ENCODE data around the gene STMN3.
A peak's percentile ranks its signal among the peaks of the same experiment; 100 is the strongest.
"Not testable (repeated sequence)": the region's sequence is repeated elsewhere in the genome, so short reads cannot be mapped to it uniquely, and the experiment has no call there.

The STMN3 gene

DNA sequence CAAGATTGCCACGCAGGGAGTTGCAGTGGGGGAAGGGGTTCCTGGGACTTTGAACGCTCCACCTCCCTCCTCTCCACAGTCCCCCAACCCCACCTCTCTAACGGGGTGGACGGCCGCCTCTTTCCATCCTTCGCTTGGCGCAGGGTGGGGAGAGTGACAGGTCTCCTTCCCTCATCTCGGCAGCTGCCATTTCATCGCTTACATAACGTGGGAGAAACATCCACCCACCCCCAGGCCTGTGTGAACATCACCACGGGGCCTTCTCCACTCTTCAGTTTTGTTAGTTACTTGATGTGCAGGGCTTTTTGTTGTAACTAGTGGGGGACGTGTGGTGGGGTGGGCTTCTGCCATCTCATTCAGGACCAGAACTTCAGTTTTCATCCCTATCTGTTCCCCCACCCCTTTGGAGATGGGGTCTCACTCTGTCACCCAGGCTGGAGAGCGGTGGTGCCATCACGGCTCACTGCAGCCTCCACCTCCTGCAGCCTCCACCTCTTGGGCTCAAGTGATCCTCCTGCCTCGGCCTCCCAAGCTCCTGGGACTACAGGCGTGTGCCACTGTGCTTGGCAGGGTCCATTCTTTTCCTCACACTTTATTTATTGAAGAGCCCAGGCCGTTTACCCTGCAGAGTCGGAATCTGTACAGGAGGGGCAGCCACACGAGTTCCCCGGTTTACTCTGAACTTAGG lies 22.6 kb upstream of the STMN3 start:
- DNase-seq, result no peak

DNA sequence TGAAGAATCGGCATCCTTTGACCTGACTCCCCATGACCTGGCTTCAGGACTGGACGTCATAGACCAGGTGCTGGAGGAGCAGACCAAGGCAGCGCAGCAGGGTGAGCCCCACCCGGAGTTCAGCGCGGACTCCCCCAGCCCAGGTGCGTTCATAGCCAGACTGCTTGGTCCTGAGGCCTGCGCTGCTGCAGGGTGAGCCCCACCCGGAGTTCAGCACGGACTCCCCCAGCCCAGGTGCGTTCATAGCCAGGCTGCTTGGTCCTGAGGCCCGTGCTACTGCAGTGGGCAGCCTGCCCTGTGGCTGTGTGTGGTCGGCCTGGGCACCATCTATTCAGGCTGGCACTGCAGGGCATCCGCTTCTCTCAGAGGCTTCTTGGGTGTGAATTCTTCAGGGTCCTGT lies 20.7 kb upstream of the STMN3 start:
- DNase-seq, result no peak

DNA sequence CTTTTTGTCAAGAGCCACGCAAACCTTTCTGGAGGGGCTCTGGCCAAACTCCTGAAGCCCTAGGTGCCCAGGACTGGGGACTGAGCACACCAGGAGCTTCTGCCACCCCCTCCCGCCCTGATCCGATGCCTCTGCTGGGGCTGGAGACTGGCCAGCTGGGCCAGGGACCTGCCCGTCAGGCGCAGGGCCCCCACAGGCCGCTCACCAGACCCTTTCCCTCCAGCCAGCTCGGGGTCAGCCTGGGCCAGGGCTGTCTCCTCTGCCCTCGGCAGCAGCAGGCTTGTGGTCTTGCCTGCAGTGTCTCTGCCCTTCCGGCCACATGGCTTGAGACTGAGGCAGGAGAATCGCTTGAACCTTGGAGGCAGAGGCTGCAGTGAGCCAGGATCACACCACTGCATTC lies 19.4 kb upstream of the STMN3 start:
- DNase-seq, result no peak

DNA sequence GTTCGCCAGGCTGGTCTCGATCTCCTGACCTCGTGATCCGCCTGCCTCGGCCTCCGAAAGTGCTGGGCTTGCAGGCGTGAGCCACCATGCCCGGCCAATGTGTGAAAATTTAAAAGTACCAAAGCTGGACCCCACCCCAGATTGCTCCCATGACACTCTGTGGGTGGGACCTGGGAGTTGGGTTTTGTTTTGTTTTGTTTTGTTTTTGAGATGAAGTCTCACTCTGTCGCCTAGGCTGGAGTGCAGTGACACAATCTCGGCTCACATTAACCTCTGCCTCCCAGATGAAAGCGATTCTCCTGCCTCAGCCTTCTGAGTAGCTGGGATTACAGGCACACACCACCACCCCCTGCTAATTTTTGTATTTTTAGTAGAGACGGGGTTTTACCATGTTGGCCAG lies 18.5 kb upstream of the STMN3 start:
- DNase-seq, result not testable (repeated sequence)

DNA sequence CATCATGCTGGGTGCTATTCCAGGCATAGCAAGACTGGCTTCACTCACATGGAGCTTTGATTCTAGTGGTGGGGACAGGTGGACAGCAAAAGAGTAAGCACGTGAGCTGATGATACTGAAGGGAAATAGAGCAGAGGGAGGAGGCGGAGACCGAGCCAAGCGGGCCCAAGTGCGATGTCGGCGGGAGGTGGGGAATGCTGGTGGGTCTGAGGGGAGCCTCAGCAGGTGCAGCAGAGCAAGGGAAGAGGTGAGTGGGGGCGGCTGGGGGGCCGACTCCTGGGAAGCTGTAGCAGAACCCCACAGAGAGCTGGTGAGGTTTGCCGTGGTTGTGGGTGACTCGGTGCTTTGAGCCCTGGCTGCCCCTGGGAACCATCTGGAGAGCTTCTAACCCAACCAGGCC lies 15.1 kb upstream of the STMN3 start:
- no peak for DNase-seq

DNA sequence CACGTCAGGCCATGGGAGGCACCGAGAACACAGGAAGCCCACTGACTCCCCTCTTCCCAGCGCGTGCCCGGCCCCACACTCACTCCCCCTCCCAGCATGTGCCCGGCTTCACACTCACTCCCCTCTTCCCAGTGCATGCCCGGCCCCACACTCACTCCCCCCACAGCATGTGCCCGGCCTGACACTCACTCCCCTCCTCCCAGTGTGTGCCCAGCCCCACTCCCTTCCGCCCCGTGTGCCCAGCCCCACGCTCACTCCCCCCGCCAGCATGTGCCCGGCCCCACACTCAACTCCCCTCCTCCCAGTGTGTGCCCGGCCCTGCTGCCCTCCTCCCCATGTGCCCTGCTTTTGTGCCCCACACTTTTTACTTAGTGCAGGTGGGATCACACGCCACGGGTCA lies 14.6 kb upstream of the STMN3 start:
- no peak for DNase-seq

DNA sequence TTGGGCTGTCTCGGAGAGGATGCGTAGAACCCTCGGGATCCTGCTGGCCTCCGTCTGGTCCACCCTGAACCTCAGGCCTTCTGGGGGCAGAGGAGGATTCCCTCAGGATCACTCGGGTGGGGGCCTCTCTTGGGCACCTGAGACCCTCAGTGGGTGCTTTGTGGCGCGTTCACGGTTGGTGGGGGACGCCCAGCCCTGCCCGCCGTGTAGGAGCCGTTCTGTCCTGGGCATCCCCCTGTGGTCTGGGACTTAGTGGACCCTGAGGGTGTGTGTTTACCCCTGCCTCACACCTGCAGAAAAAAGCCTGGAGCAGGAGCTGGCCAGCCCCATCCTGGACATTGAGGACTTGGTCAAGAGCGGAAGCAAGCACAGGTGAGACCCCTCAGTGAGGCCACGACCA lies 12.5 kb upstream of the STMN3 start:
- DNase-seq, result no peak

DNA sequence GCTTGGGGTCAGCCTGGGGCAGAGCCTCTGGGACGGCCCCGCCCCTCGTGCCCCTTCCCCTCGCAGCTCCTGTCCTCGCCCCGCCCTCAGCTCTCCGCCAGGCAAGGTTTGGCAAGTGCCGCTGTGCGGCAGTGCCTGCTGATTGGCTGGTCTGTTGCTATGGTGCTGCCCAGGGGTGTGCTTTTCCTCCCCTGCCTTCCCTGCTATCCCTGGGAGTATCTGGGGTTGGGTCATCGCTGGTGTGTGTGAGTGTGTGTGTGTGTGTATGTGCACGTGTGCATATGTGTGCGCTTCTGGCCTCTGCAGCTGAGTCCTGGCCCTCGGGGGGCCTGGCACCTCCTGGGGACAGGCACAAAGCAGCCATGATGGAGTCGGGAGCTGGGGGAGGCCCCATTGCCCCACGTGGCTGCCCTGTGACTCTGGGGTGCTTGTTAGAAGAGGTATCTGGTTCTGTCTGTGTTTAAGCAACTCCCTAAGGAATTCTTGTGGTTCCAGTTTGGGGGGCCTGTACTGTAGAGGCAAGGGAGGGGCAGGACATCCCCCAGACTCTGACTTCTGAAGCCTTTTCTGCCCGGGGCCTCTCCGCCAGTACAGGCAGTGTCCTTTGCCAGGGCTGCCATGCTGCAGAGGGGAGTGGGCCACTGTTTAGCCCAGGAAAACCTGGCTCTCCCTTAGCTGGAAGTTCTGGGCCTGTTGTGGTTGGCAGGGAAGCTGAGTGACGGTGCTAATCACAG lies 11.8 kb upstream of the STMN3 start:
- no peak for DNase-seq

DNA sequence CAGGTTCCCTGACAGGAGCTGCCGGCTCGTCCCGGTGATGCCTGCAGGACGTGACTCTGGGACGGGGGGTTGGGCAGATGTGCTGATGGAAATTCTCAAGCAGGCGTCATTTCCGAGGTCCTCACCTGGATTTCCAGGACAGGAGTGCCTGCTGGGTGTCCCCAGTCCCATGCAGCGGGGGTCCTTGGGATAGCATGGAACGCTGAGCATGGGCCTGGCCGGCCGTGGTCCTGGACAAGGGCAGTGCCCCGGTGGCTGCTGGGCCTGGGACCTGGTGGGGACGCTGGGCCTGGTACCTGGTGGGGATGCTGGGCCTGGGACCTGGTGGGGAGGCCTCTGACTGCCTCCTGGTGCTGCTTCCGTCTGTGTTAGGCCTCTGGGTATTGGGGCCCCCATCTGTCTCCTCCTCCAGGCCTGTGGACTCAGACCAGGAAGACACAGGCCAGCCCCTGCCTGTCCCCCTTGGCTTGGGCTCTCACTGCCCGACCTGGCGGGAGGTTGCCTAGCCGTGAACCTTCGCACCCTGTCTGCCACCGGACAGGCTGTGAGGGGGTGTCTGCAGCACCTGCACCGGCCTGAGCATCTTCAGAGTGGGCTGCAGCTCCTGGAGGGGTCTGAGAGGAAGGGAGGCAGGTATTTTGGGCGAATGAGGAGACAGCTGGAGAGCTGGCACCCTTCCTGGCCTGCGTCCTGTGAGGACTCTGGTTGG lies 11.1 kb upstream of the STMN3 start:
- DNase-seq, result no peak

DNA sequence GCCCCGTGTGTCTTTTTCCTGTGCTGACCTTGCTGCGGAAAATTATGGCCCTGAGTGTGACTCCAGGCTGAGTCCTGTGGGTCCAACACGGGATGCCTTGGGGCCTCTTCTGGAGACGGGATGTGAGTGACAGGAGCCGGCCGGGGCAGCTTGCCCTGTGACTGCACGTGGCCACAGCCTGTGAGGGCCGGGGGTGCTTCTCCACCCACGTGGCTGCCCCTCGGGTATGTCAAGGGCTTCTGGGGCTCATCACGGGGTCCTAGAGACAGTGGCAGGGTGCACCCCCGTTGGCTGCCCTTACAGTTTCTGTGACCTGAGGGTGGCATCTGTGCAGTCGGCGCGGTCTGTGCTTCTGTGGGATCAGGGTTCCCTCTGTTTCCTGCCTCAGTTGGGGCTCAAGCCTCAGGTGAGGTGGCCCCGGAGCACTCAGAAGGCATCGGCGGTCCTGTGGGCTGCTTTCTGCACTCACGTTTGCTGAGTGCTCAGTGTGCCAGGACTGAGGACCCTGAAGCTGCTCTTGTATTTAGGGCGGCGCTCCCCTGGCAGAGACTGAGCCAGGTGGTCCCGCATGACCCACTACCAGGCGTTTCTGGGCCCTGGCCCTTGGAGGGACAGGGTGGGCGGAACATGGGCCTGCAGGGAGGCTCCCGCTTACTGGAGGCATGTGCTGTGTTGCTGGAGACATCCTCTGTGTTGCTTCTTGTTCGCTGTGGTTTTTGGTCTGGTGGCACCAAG lies 10.3 kb upstream of the STMN3 start:
- no peak for DNase-seq

DNA sequence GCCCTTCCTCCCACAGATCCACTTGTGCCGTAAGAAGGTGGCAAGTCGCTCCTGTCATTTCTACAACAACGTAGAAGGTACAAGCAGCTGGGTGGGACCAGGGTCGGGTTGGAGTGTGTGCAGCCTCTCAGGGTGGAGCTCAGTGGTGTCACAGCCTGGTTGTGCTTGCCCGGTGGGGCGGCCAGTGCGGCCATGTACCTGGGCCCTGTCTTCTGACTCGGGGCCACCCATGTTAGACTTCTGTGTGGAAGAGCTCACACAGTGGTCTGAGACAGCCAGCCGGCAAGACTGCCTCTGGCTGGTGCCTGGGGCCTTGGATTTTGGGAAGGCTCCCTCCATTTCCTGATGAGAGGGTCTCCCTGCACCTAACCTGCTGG lies 9.6 kb upstream of the STMN3 start:
- DNase-seq, result no peak

DNA sequence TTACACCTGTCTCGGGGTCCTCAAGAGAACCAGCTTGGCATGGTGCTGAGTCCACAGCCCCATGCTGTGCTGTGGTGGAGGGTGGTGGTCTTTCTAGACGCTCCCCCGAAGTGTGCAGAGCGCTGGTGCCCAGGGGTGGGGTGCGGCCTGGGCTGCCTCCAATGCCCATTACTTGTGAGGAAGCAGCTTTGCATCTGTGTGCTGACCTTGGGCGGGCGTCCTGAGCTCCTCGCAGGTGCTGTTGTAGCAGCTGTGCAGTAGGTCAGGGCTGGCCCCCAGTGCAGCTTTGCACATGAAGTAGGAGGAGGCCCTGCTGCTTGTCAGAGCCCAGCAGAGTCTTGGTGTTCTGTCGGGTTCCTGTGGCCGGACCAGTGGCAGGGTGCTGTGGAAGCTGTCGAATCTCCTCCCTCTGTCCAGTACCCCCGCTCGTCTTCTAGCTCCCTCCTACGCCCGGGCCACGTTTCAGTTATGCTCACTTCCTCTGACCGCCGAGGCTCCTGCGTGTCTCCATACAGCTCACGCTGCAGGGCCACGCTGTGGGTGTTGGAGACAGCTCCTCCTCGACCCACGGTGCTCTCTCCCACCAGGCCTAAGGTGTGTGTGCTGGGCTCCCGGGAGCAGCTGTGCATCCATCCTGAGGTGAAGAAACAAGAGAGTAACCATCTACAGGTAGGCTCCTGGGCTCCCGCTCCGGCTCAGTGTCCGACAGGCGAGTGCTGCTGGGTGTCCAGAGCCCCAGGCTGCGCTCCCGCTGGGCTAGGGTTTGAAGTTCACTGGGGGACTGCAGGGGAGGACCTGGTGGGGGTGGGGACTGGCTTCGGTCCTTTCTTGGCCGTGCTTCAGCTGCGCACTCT lies 9.0 kb upstream of the STMN3 start:
- DNase-seq, result no peak

DNA sequence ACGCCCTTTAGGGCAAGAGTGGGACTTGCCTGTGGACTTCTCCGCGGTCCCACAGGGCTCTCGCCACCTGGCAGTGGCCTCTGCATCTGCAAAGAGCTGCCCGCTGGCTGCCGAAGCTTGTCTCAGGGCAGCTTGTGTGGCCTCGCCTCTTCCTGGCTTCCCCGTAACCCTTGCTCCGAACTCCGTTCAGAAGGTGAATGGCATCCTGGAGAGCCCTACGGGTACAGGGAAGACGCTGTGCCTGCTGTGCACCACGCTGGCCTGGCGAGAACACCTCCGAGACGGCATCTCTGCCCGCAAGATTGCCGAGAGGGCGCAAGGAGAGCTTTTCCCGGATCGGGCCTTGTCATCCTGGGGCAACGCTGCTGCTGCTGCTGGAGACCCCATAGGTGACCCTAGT lies 7.9 kb upstream of the STMN3 start:
- no peak for DNase-seq

DNA sequence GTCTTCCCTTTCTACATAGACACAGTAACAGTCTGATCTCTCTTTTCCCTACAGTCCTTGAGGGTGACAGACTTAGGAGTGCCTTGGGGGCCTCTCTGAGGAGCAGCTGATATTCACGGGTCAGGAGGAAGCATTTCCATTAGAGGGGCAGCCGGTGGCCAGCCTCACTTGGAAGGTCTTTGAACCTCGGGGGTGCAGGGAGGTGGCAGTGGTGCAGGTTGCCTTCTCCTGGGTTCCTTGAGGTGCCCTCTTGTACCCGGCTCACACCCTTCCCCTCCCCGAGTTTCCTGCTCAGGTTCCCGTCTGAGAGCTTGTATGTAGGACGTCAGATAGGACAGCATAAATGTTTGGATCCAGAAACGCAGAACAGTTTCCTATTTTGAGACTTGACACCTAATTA lies 7.4 kb upstream of the STMN3 start:
- no peak for DNase-seq

DNA sequence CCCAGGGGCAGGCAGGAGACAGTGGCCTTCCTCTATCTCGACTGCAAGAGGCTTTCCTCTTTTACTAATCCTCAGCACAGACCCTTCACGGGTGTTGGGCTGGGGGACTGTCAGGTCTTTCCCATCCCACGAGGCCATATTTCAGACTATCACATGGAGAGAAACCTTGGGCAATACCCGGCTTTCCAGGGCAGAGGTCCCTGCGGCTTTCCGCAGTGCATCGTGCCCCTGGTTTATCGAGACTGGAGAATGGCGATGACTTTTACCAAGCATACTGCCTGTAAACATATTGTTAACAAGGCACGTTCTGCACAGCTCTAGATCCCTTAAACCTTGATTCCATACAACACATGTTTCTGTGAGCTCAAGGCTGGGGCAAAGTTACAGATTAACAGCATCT lies 7.0 kb upstream of the STMN3 start:
- DNase-seq, result not testable (repeated sequence)

DNA sequence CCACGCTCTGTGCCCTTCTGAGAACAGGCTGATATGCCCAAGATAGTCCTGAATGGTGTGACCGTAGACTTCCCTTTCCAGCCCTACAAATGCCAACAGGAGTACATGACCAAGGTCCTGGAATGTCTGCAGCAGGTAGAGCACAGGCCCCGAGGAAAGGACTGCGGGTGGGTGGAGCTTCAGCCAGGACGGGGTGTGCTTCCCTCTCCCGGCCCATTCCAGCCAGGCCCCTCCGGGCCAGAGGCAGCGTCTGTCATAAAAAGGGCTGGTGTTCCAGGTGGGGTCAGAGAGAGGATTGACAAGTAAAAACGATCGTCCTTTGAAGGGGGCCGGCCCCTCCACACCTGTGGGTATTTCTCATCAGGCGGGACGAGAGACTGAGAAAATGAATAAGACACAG lies 6.1 kb upstream of the STMN3 start:
- DNase-seq, result no peak

DNA sequence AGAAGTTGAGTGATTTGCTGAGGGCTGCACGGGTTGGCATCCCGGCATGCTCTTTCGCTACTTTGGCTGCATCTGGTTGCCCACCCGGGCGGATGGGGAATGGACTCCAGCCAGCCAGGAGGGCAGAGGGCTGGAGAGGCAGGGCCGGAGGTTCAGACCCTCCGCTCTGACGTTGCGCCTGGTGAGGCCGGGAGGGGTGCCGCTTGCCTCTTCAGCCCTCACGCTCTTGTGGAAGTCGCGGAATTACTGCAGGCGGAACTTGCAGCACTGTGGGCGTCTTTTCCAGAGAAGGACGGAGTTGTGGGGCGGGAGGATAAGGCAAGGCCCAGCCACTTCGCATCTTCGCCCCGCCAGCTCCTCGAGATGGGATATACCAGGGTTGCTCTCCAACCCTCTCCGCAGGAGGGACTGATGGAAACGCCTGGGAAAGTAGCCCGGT lies 5.5 kb upstream of the STMN3 start:
- DNase-seq, result no peak

DNA sequence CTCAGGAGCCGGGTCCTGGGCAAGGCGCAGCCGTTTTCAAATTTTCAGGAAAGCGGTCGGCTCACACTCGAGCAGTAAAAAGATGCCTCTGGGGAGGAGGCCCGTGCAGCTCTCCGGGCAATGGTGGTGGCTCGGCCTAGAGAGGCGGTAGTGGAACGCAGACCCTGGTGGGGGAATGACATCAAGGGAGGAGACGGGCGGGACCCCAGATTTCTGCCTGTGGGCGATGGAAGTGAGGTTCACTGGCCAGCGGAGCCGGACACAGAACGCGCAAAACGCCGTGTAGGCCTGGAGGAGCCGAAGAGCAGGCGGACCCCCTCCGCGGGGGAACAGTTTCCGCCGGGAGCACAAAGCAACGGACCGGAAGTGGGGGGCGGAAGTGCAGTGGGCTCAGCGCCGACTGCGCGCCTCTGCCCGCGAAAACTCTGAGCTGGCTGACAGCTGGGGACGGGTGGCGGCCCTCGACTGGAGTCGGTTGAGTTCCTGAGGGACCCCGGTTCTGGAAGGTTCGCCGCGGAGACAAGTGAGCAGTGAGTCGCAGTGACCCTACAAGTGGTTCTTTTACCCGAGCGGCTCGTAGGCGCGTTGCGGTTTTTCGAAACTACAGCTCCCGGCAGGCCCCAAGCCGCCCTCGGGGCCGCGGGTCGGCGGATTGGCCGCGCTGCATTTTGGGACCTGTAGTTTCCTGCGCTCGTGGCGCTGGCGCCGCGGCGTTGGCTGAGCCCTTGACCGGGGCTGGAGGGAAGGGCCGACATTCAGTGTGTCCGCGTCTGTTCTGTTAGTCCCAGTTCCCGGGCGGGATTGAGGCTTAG lies 4.9 kb upstream of the STMN3 start, which contains the start of gene RTEL1:
Gene RTEL1, plus strand, starts transcription at position 376 of the 812 bp plus-strand sequence. CDS start 1,091 bp downstream, outside the sequence.
- peak; percentile 80 for DNase-seq

DNA sequence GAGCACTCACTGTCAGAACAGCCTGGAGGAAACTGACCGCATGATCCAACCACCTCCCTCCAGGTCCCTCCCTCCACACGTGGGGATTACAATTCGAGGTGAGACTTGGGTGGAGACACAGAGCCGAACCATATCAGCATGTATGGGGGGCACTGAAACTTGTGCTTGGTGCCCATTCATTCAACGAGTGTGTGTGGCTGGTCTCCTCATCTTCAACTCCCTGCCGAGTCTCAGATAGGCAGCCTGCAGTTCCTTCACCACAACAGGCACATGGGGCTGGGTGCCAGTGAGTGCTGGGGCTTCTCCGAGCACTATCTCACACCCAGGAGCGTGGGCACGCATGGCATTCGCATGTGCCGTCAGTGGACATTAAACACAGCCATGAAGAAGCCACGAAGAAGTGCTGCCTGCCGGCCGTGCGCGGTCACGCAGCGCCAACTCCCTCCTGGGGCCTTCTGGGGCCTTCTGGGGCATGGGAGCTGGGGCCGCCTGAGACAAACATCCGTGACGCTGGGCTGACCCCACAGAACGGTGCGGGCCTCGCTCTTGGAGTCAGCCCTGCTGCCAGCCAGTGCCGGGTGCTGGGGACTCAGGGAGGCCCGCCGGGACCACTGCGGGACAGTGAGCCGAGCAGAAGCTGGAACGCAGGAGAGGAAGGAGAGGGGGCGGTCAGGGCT lies 4.2 kb upstream of the STMN3 start:
- DNase-seq, result no peak

DNA sequence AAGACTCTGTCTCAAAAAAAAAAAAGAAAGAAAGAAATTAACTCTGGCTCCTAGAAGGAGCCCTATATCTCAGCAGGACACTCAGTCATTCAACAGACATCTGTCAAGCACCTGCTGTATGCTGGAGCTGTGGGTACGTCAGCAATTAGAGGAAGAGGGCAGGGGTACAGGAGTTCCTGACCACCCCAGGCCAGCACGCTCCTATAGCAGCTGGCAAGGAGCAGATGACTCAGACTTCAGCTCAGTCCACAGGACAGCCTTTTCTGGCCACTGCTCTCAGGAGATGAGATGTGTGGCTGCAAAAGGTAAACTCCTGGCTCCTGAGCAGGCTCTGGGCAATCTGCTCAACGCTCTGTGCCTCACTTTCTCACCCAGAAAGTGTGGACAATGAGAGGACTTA lies 3.2 kb upstream of the STMN3 start:
- DNase-seq, result no peak

DNA sequence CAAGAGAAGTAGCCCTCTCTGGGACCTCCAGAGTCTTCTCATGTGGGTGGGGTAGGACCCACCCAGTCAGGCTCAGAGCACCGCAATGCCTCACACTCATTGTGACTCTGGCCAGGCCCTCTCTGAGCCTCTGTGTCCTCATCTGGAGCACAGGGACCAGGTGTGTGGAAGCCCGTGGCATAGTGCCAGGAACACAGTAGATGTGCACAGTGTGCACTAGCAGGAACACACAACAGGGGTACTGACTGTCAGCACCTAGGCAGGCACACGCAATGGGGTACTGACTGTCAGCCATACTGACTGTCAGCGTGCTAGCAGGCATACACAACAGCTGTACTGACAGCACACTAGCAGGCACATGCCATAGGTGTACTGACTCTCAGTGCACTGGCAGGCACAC lies 2.0 kb upstream of the STMN3 start:
- DNase-seq, result no peak
